Karpas-422 (cell line): ENCODE results near the gene TBL1X. TPM values are rescaled to one million over a fixed set of nuclear protein-coding genes. Genes with fewer than 3 reads are reported as not detected.

Experiments used
- DNase-seq: peaks from one replicate; pipeline ENCODE4 v3.0.0-alpha.2; 2015
- H2AFZ ChIP-seq: fragments of 200-600 bp; sonication (generic); 2 replicates; pipeline ENCODE4 v1.6.1; 2014; ENCODE audit warnings: antibody characterized with exemption, low read length, mixed read lengths
- H3K27ac ChIP-seq: fragments of 200-600 bp; sonication (generic); 2 replicates; pipeline ENCODE4 v1.5.1; 2014; ENCODE audit warnings: mild to moderate bottlenecking, low read length, moderate library complexity
- H3K27me3 ChIP-seq: fragments of 200-600 bp; sonication (generic); 2 replicates; pipeline ENCODE4 v1.6.1; 2014; ENCODE audit warnings: low read length, mixed read lengths
- H3K36me3 ChIP-seq: fragments of 200-600 bp; sonication (generic); 2 replicates; pipeline ENCODE4 v1.6.1; 2014; ENCODE audit warnings: low read length, mixed read lengths; ENCODE audit not compliant: insufficient read depth
- H3K4me1 ChIP-seq: fragments of 200-600 bp; sonication (generic); 2 replicates; pipeline ENCODE4 v1.6.1; 2014; ENCODE audit warnings: mild to moderate bottlenecking, low read length, mixed read lengths
- H3K4me2 ChIP-seq: fragments of 200-600 bp; sonication (generic); 2 replicates; pipeline ENCODE4 v1.6.1; 2014; ENCODE audit warnings: low read length, low read depth, mild to moderate bottlenecking; ENCODE audit not compliant: poor library complexity, severe bottlenecking
- H3K4me3 ChIP-seq: fragments of 200-600 bp; sonication (generic); 2 replicates; pipeline ENCODE4 v1.5.1; 2014; ENCODE audit warnings: mild to moderate bottlenecking, antibody characterized with exemption, low read length, mixed read lengths
- H3K79me2 ChIP-seq: fragments of 200-600 bp; sonication (generic); 2 replicates; pipeline ENCODE4 v1.6.1; 2014; ENCODE audit warnings: mild to moderate bottlenecking, low read length, mixed read lengths
- H3K9ac ChIP-seq: fragments of 200-600 bp; sonication (generic); 2 replicates; pipeline ENCODE4 v1.6.0; 2014; ENCODE audit warnings: low read length
- H3K9me2 ChIP-seq: fragments of 200-600 bp; sonication (generic), shearing (Covaris generic); replicated peaks from 2 replicates; pipeline ENCODE4 v1.6.0; 2014; ENCODE audit warnings: mild to moderate bottlenecking, low read length, moderate library complexity; ENCODE audit not compliant: insufficient read depth
- H3K9me3 ChIP-seq: fragments of 300-700, 200-600 bp; sonication (generic); 2 replicates; pipeline ENCODE4 v1.6.1; 2014; ENCODE audit warnings: low read length, mixed read lengths
- H4K20me1 ChIP-seq: fragments of 200-600 bp; sonication (generic); 2 replicates; pipeline ENCODE4 v1.6.1; 2014; ENCODE audit warnings: mild to moderate bottlenecking, antibody characterized with exemption, low read length, low read depth; ENCODE audit not compliant: insufficient read depth
- total RNA-seq: library from RNA; depleted of rRNA; stranded (reverse); fragments of >200 nt; shearing (Covaris generic); gene quantifications from 2 replicates; pipeline ENCODE4 v1.2.3, GENCODE V29; 2014; ENCODE audit warnings: low replicate concordance

Gene TBL1X
- total RNA-seq, 1 experiment from 2014 or later, result 9.4 TPM

GRCh38 chrX:9557091-9557490, 92.2 kb downstream of the TBL1X start:
- H3K36me3 ChIP-seq, result no peaks in the 10 kb centered on the region
- no peak overlapping the region for H3K4me2 ChIP-seq
- H3K27me3 ChIP-seq, result no peaks in the 10 kb centered on the region
- H3K9me3 ChIP-seq, result no peaks in the 10 kb centered on the region
- no peaks in the 10 kb centered on the region for H3K79me2 ChIP-seq
- H3K4me3 ChIP-seq, result no peak overlapping the region
- no peak overlapping the region for H3K27ac ChIP-seq
- H3K9ac ChIP-seq, result no peak overlapping the region
- H3K9me2 ChIP-seq, result no peaks in the 10 kb centered on the region
- H2AFZ ChIP-seq, result no peak overlapping the region
- no peak for DNase-seq
- H3K4me1 ChIP-seq, result no peaks in the 10 kb centered on the region
- no peaks in the 10 kb centered on the region for H4K20me1 ChIP-seq

DNA sequence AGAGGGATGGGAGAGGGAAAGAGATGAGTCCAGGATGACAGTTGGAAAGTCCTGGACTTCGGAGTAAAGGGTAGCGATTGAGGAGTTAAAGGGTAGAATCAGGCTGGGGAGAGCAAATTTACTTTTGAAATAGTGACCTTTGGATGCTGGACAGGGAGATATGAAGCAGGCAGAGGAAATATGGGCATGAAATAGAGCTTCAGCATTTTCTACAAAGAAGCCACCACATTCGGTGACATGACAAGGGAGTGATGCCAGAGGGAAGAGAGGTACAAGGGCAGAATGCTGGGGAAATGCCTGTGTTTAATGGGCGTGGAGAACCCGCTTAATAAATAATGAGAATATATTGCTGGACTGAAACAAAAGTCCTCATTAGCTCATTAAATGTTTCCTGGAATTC, 92.7 kb downstream of the TBL1X start:
- no peaks in the 10 kb centered on the region for H3K9me2 ChIP-seq
- H4K20me1 ChIP-seq, result no peaks in the 10 kb centered on the region
- no peak overlapping the region for H2AFZ ChIP-seq
- H3K4me1 ChIP-seq, result no peaks in the 10 kb centered on the region
- H3K79me2 ChIP-seq, result no peaks in the 10 kb centered on the region
- no peak overlapping the region for H3K27ac ChIP-seq
- no peaks in the 10 kb centered on the region for H3K36me3 ChIP-seq
- no peak overlapping the region for H3K9ac ChIP-seq
- no peak overlapping the region for H3K4me2 ChIP-seq
- H3K9me3 ChIP-seq, result no peaks in the 10 kb centered on the region
- H3K4me3 ChIP-seq, result no peak overlapping the region
- H3K27me3 ChIP-seq, result no peaks in the 10 kb centered on the region
- no peak for DNase-seq

GRCh38 chrX:9558615-9559014, 93.8 kb downstream of the TBL1X start:
- Histone ChIP-seq H3K27me3 (no peaks in the 10 kb centered on the region), H3K9ac (no peak overlapping the region), H3K4me3 (no peak overlapping the region), H2AFZ (no peak overlapping the region), H3K9me3 (no peaks in the 10 kb centered on the region), H3K4me2 (no peak overlapping the region), H3K9me2 (no peaks in the 10 kb centered on the region), H3K79me2 (no peaks in the 10 kb centered on the region), H3K4me1 (no peaks in the 10 kb centered on the region), H3K27ac (no peak overlapping the region), H4K20me1 (no peaks in the 10 kb centered on the region), H3K36me3 (no peaks in the 10 kb centered on the region)
- no peak for DNase-seq

DNA sequence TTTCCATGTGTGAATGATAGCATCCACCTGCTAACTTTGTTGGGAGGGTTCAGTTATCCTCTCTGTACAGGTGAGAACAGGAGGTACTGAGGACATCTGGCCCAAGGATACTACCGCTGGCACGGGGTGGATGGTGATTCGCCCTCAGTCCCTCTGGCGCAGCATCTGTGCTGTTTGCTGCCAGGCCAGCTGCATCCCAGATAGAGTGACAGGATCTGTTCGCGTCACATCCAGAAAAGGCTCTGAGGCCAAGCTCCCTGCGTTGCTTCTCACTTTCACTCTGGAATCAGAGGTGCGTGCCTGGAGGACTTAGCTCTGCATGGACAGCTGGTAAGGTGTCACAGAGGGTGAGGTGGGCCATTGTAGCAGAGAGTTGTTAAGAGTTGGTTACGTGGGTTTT, 95.4 kb downstream of the TBL1X start:
- Histone ChIP-seq H3K9me3 (no peaks in the 10 kb centered on the region), H3K4me3 (no peak overlapping the region), H3K79me2 (no peaks in the 10 kb centered on the region), H3K9me2 (no peaks in the 10 kb centered on the region), H3K4me1 (no peaks in the 10 kb centered on the region), H4K20me1 (no peaks in the 10 kb centered on the region), H2AFZ (no peak overlapping the region), H3K9ac (no peak overlapping the region), H3K36me3 (no peaks in the 10 kb centered on the region), H3K4me2 (no peak overlapping the region), H3K27ac (no peak overlapping the region), H3K27me3 (no peaks in the 10 kb centered on the region)
- DNase-seq, result no peak

DNA sequence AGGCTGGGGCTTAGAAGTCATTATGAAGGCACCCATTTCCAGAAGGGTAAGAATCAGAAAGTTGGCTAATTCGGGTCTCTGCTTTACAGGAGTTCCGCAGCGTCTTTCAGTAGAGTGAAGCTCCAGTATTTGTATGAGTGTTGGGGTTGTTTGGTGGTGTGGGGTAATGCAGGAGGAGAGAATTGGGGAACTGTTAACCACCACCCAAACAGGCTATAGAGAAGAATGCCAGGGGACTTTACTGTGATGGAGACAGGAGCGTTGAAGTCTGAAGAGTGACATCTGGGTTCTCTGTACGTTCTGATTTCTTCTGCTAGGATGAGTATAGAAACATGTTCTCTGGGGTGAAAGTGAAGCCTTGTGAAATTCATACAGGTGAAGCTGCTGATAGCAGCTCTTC, 96.3 kb downstream of the TBL1X start:
- Histone ChIP-seq H3K4me2 (no peak overlapping the region), H4K20me1 (no peaks in the 10 kb centered on the region), H3K9me2 (no peaks in the 10 kb centered on the region), H3K9ac (no peak overlapping the region), H3K9me3 (no peaks in the 10 kb centered on the region), H3K4me1 (no peaks in the 10 kb centered on the region), H3K79me2 (no peaks in the 10 kb centered on the region), H3K36me3 (no peaks in the 10 kb centered on the region), H3K27me3 (no peaks in the 10 kb centered on the region), H3K27ac (no peak overlapping the region), H3K4me3 (no peak overlapping the region), H2AFZ (no peak overlapping the region)
- DNase-seq, result no peak

- Histone ChIP-seq H3K27ac (no peak overlapping the region), H3K27me3 (no peaks in the 10 kb centered on the region), H4K20me1 (no peaks in the 10 kb centered on the region), H3K79me2 (no peaks in the 10 kb centered on the region), H3K9me3 (no peaks in the 10 kb centered on the region), H3K9me2 (no peaks in the 10 kb centered on the region), H3K9ac (no peak overlapping the region), H2AFZ (no peak overlapping the region), H3K4me1 (no peaks in the 10 kb centered on the region), H3K36me3 (no peaks in the 10 kb centered on the region), H3K4me3 (no peak overlapping the region), H3K4me2 (no peak overlapping the region)
- DNase-seq, result no peak
These were observed 98.0 kb downstream of the TBL1X start for GRCh38 chrX:9562851-9563250.

GRCh38 chrX:9566150-9566621, 101.3 kb downstream of the TBL1X start:
- no peaks in the 10 kb centered on the region for H3K36me3 ChIP-seq
- no peaks in the 10 kb centered on the region for H4K20me1 ChIP-seq
- no peaks in the 10 kb centered on the region for H3K79me2 ChIP-seq
- H3K4me3 ChIP-seq, result no peak overlapping the region
- no peaks in the 10 kb centered on the region for H3K9me2 ChIP-seq
- no peaks in the 10 kb centered on the region for H3K27me3 ChIP-seq
- H3K9ac ChIP-seq, result no peak overlapping the region
- H2AFZ ChIP-seq, result no peak overlapping the region
- DNase-seq, result no peak
- no peaks in the 10 kb centered on the region for H3K4me1 ChIP-seq
- no peak overlapping the region for H3K4me2 ChIP-seq
- H3K9me3 ChIP-seq, result no peaks in the 10 kb centered on the region
- no peak overlapping the region for H3K27ac ChIP-seq

DNA sequence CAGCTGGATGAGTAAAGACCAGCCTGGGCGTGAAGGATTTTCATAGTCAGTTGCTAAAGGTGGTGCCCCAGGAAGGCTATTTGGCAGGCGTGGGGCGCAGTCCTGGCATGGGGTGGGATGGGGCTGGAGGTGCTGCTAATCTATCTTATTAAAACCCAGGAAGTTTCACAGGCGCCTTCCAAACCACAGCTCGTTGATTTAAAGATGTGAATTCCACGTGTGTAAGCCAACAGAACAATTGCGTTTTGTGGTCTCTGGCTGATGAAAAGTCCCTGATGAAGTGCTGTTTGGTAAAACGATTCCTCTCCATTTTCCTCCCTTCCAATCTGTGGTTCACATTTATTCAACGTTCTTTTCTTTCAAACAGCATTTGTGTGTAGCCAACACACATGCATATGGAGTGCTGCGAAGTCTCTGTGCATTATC, 105.0 kb downstream of the TBL1X start:
- Histone ChIP-seq H3K4me1 (no peaks in the 10 kb centered on the region), H3K36me3 (no peaks in the 10 kb centered on the region), H2AFZ (no peak overlapping the region), H3K9ac (no peak overlapping the region), H3K9me2 (no peaks in the 10 kb centered on the region), H3K79me2 (no peaks in the 10 kb centered on the region), H3K4me2 (no peak overlapping the region), H3K9me3 (no peaks in the 10 kb centered on the region), H3K27ac (no peak overlapping the region), H3K27me3 (no peaks in the 10 kb centered on the region), H4K20me1 (no peaks in the 10 kb centered on the region), H3K4me3 (no peak overlapping the region)
- DNase-seq, result no peak
